ENCODE measurements around the gene PIGZ. TPM values are rescaled to one million over a fixed set of nuclear protein-coding genes. Genes with fewer than 3 reads are reported as not detected.

The PIGZ gene
- total RNA-seq, 1 experiment from 2014 or later: 0.69 TPM

- no peak for DNase-seq (ENCODE audit: low spot score)
- POLR2A ChIA-PET (ENCODE audit: low non-redundant PET): no interaction called here
- Histone ChIP-seq H3K4me1 (ENCODE audit: insufficient read depth, low read length, poor library complexity, severe bottlenecking) (peaks cover under 1% of the 10 kb centered on the region), H3K4me3 (ENCODE audit: low read depth, low read length, poor library complexity, severe bottlenecking) (no peak overlapping the region), H3K9me3 (ENCODE audit: low read depth, low read length, poor library complexity, severe bottlenecking) (no peaks in the 10 kb centered on the region), H3K27ac (ENCODE audit: low read depth, low read length, poor library complexity, severe bottlenecking) (no peak overlapping the region), H3K36me3 (ENCODE audit: insufficient read depth, low read length, poor library complexity, severe bottlenecking) (no peaks in the 10 kb centered on the region), H3K27me3 (replicated peaks; ENCODE audit: insufficient read depth, low read depth, low read length, poor library complexity) (no peaks in the 10 kb centered on the region)
- BruUV-seq (replicated peaks): no TSS peak
- CTCF ChIA-PET: no interaction called here
- TF ChIP-seq CTCF (conservative IDR thresholded peaks at IDR 0.05; ENCODE audit: low read depth, low read length) (no peak), EZH2 (IDR thresholded peaks at IDR 0.05; ENCODE audit: borderline replicate concordance, low read depth, low read length, poor library complexity, severe bottlenecking) (no peak)
- intact Hi-C loops (cut with micrococcal nuclease; ENCODE audit: unreplicated experiment): no loop called here
These were observed 28.0 kb upstream of the PIGZ start for GRCh38 chr3:196996454-196997265.

- Histone ChIP-seq H3K27ac (ENCODE audit: low read depth, low read length, poor library complexity, severe bottlenecking) (no peak overlapping the region), H3K4me1 (ENCODE audit: insufficient read depth, low read length, poor library complexity, severe bottlenecking) (no peaks in the 10 kb centered on the region), H3K36me3 (ENCODE audit: insufficient read depth, low read length, poor library complexity, severe bottlenecking) (no peaks in the 10 kb centered on the region), H3K27me3 (replicated peaks; ENCODE audit: insufficient read depth, low read depth, low read length, poor library complexity) (no peaks in the 10 kb centered on the region), H3K9me3 (ENCODE audit: low read depth, low read length, poor library complexity, severe bottlenecking) (no peaks in the 10 kb centered on the region), H3K4me3 (ENCODE audit: low read depth, low read length, poor library complexity, severe bottlenecking) (no peak overlapping the region)
- TF ChIP-seq EZH2 (IDR thresholded peaks at IDR 0.05; ENCODE audit: borderline replicate concordance, low read depth, low read length, poor library complexity, severe bottlenecking) (no peak), CTCF (conservative IDR thresholded peaks at IDR 0.05; ENCODE audit: low read depth, low read length) (no peak)
- DNase-seq (ENCODE audit: low spot score): no peak
- CTCF ChIA-PET: no interaction called here
- no TSS peak for BruUV-seq (replicated peaks)
- intact Hi-C loops (cut with micrococcal nuclease; ENCODE audit: unreplicated experiment): no loop called here
- POLR2A ChIA-PET (ENCODE audit: low non-redundant PET): no interaction called here
These were observed 27.2 kb upstream of the PIGZ start for GRCh38 chr3:196995646-196996355.

GRCh38 chr3:196995027-196995426 is 26.4 kb upstream of the PIGZ start:
- CTCF ChIA-PET: no interaction called here

More at GRCh38 chr3:196995027-196995426, 26.4 kb upstream of the PIGZ start:
- no peaks in the 10 kb centered on the region for H3K27me3 ChIP-seq (replicated peaks; ENCODE audit: insufficient read depth, low read depth, low read length, poor library complexity)
- no peak for TF ChIP-seq CTCF (conservative IDR thresholded peaks at IDR 0.05; ENCODE audit: low read depth, low read length)
- no peak for TF ChIP-seq EZH2 (IDR thresholded peaks at IDR 0.05; ENCODE audit: borderline replicate concordance, low read depth, low read length, poor library complexity, severe bottlenecking)
- no peaks in the 10 kb centered on the region for H3K36me3 ChIP-seq (ENCODE audit: insufficient read depth, low read length, poor library complexity, severe bottlenecking)
- DNase-seq (ENCODE audit: low spot score): no peak
- no TSS peak for BruUV-seq (replicated peaks)
- intact Hi-C loops (cut with micrococcal nuclease; ENCODE audit: unreplicated experiment): no loop called here
- H3K9me3 ChIP-seq (ENCODE audit: low read depth, low read length, poor library complexity, severe bottlenecking): no peaks in the 10 kb centered on the region
- H3K4me3 ChIP-seq (ENCODE audit: low read depth, low read length, poor library complexity, severe bottlenecking): no peak overlapping the region
- POLR2A ChIA-PET (ENCODE audit: low non-redundant PET): no interaction called here
- no peaks in the 10 kb centered on the region for H3K4me1 ChIP-seq (ENCODE audit: insufficient read depth, low read length, poor library complexity, severe bottlenecking)
- H3K27ac ChIP-seq (ENCODE audit: low read depth, low read length, poor library complexity, severe bottlenecking): no peak overlapping the region
